PC-3 (cell line): ENCODE measurements around the gene WDR90. TPM values are rescaled to one million over a fixed set of nuclear protein-coding genes. Genes with fewer than 3 reads are reported as not detected.

Experiments
- ATAC-seq: fragments of 200-7000 bp; cut with Tn5 transposase; 2 replicates; pipeline ENCODE4 v1.9.1; 2020; ENCODE audit warnings: mild to moderate bottlenecking, moderate library complexity
- BruUV-seq: library from RNA; stranded (reverse); fragments of 400-500 nt; replicated peaks from 2 replicates; lab custom pipeline; 2021; lab: Mats Ljungman, UMichigan
- CTCF ChIA-PET: fragments of 300-600 bp; sonication (Branson Sonifier 250); formaldehyde crosslinking; loops from one replicate; lab custom pipeline; 2022; ENCODE audit warnings: antibody characterized with exemption; lab: Charles Lee
- POLR2A ChIA-PET: fragments of 300-600 bp; sonication (Branson Sonifier 250); formaldehyde crosslinking; loops from one replicate; lab custom pipeline; 2022; ENCODE audit warnings: antibody characterized with exemption; ENCODE audit not compliant: unreplicated experiment; lab: Charles Lee
- DNase-seq: peaks from one replicate; pipeline ENCODE4 v3.0.0-alpha.2; 2015
- H2AFZ ChIP-seq: fragments of 300-600 bp; sonication (generic); 2 replicates; pipeline ENCODE4 v1.6.0; 2016; ENCODE audit warnings: antibody characterized with exemption, low read length
- H3F3A ChIP-seq: fragments of 300-600 bp; sonication (generic); one replicate; pipeline ENCODE4 v1.6.0; 2017; ENCODE audit warnings: antibody characterized with exemption, low read length, control low read depth, mild to moderate bottlenecking; ENCODE audit not compliant: unreplicated experiment
- H3K27ac ChIP-seq: fragments of 300-600 bp; sonication (generic); 2 replicates; pipeline ENCODE4 v1.5.1; 2016; ENCODE audit warnings: mild to moderate bottlenecking, low read length
- H3K27me3 ChIP-seq: fragments of 300-600 bp; sonication (generic); 2 replicates; pipeline ENCODE4 v1.6.1; 2016; ENCODE audit warnings: low read length, mixed read lengths
- H3K36me3 ChIP-seq: fragments of 300-600 bp; sonication (generic); 2 replicates; pipeline ENCODE4 v1.6.1; 2016; ENCODE audit warnings: low read depth, mixed run types, low read length, mixed read lengths
- H3K4me1 ChIP-seq: fragments of 300-600 bp; sonication (generic); 2 replicates; pipeline ENCODE4 v1.5.1; 2016; ENCODE audit warnings: low read length; ENCODE audit not compliant: insufficient read depth
- H3K4me2 ChIP-seq: fragments of 300-600 bp; sonication (generic); 2 replicates; pipeline ENCODE4 v1.6.0; 2016; ENCODE audit warnings: low read length
- H3K4me3 ChIP-seq: fragments of 300-600 bp; sonication (generic); 2 replicates; pipeline ENCODE4 v1.5.1; 2016; ENCODE audit warnings: mild to moderate bottlenecking, low read length, mixed read lengths
- H3K79me2 ChIP-seq: fragments of 300-600 bp; sonication (generic); 2 replicates; pipeline ENCODE4 v1.6.1; 2017; ENCODE audit warnings: low read length, mixed read lengths
- H3K9ac ChIP-seq: fragments of 300-600 bp; sonication (generic); 2 replicates; pipeline ENCODE4 v1.6.0; 2016; ENCODE audit warnings: mild to moderate bottlenecking, low read length
- H3K9me2 ChIP-seq: fragments of 300-600 bp; sonication (generic); replicated peaks from 2 replicates; pipeline ENCODE4 v1.6.1; 2016; ENCODE audit warnings: mixed run types, low read length, mixed read lengths
- H3K9me3 ChIP-seq: fragments of 300-600 bp; sonication (generic); 2 replicates; pipeline ENCODE4 v1.6.1; 2016; ENCODE audit warnings: low read length, mixed read lengths
- H4K20me1 ChIP-seq: fragments of 300-600 bp; sonication (generic); 2 replicates; pipeline ENCODE4 v1.6.1; 2016; ENCODE audit warnings: low read length, mixed read lengths
- EZH2 ChIP-seq: fragments of 300-600 bp; sonication (generic); IDR thresholded peaks from one replicate; pipeline ENCODE4 v1.6.1; 2017; ENCODE audit warnings: antibody characterized with exemption, mild to moderate bottlenecking, low read length; ENCODE audit not compliant: unreplicated experiment
- EZH2phosphoT487 ChIP-seq: fragments of 300-600 bp; sonication (generic); IDR thresholded peaks from 2 replicates; pipeline ENCODE4 v1.6.1; 2018; ENCODE audit warnings: mild to moderate bottlenecking, antibody characterized with exemption, low read length, borderline replicate concordance
- intact Hi-C: fragments of 100-400 bp; cut with micrococcal nuclease; formaldehyde crosslinking; loops from 2 replicates; pipeline ENCODE4 v1.9.0; 2023
- total RNA-seq: library from RNA; depleted of rRNA; stranded (reverse); fragments of >200 nt; gene quantifications from 2 replicates; pipeline ENCODE4 v1.2.3, GENCODE V29; 2014
- TF ChIP-seq, protein P1 (sequence below): fragments of 300-600 bp; sonication (generic); conservative IDR thresholded peaks from 2 replicates; pipeline ENCODE4 v1.5.1; 2017; ENCODE audit warnings: antibody characterized with exemption, low read depth, mild to moderate bottlenecking, low read length

The WDR90 gene
- total RNA-seq, 1 experiment from 2014 or later = 44.4 TPM

DNA sequence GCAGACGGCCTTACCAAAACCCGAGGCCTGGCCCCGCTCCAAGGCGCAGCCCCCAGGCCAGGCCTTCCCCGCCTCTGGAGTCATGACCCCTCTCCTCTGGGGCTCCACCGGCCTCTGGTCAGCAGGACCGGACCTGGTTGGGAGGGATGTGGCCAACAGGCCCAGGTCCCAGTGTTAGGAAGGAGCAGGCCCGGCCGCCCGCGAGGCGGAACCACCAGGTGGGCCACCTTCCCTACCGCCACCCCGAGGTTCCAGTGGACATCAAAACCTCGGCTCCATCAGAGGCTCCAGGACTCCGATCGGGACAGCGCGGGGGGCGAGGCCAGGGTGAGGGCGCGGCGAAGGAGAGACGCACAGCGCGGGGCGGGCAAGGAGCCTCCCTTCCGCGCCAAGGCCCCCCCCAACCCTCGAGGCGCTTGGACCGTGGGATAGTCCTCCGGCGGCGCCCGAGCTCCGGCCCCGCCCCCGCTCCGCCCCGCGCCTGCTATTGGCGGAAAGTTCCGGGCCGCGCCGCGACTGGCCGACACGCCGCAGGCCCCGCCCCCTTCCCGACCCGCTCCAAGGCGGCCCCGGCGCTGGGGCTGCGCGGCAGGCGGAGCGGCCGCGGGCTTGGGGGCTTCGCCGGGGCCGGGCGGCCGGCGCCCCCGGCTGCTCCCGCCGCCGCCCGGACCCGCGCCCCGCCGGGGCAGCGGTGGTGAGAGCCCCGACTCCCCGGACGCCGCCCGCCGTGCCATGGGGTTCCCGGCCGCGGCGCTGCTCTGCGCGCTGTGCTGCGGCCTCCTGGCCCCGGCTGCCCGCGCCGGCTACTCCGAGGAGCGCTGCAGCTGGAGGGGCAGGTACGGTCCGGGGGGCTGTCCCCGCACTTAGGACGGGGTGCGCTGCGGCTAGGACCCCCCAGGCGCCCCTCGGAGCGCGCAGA, 65.7 kb downstream of the WDR90 start, which contains the start of gene METRN:
TSS of gene METRN (plus strand) at position 561 of the 919 bp plus-strand sequence. CDS start at position 733, 172 bp downstream.
- H4K20me1 ChIP-seq = peaks cover 8% of the 10 kb centered on the region; the same call in 1 of the 2 replicates
- H3K4me3 ChIP-seq = peak within 1 kb of the TSS; percentile 71
- DNase-seq (peak; percentile 84), ATAC-seq (peak; percentile 58)
- peak within 1 kb of the TSS; percentile 57 for H3K9ac ChIP-seq
- 0 out of 2 replicates have a peak, but pooled peaks cover 2% of the 10 kb centered on the region for H3K27me3 ChIP-seq
- H3K9me3 ChIP-seq = no peaks in the 10 kb centered on the region
- H3K27ac ChIP-seq = peak within 1 kb of the TSS; percentile 63
- intact Hi-C loops = loop anchor here (10.0 kb wide), 1 partner anchor 70 kb away; the partner anchor contains the start of genes CHTF18 and RPUSD1
- TF ChIP-seq EZH2 (no peak), EZH2phosphoT487 (no peak)
- TF ChIP-seq, protein P1, sequence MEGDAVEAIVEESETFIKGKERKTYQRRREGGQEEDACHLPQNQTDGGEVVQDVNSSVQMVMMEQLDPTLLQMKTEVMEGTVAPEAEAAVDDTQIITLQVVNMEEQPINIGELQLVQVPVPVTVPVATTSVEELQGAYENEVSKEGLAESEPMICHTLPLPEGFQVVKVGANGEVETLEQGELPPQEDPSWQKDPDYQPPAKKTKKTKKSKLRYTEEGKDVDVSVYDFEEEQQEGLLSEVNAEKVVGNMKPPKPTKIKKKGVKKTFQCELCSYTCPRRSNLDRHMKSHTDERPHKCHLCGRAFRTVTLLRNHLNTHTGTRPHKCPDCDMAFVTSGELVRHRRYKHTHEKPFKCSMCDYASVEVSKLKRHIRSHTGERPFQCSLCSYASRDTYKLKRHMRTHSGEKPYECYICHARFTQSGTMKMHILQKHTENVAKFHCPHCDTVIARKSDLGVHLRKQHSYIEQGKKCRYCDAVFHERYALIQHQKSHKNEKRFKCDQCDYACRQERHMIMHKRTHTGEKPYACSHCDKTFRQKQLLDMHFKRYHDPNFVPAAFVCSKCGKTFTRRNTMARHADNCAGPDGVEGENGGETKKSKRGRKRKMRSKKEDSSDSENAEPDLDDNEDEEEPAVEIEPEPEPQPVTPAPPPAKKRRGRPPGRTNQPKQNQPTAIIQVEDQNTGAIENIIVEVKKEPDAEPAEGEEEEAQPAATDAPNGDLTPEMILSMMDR = no peak
- no TSS peak for BruUV-seq
- peaks cover 28% of the 10 kb centered on the region for H3K4me1 ChIP-seq
- H2AFZ ChIP-seq = peak within 1 kb of the TSS; percentile 48; the same call in 1 of the 2 replicates
- POLR2A ChIA-PET = no interaction called here
- H3K36me3 ChIP-seq = no peaks in the 10 kb centered on the region
- H3K9me2 ChIP-seq = no peaks in the 10 kb centered on the region
- peaks cover 19% of the 10 kb centered on the region for H3K79me2 ChIP-seq
- H3K4me2 ChIP-seq = peak within 1 kb of the TSS; percentile 86
- H3F3A ChIP-seq = no peaks in the 10 kb centered on the region
- CTCF ChIA-PET = interaction anchor here (0.5 to 0.6 kb wide), 2 partner anchors 74 to 330 kb away, joined by 3 to 5 read pairs; partner anchors contain the start of gene CHTF18

DNA sequence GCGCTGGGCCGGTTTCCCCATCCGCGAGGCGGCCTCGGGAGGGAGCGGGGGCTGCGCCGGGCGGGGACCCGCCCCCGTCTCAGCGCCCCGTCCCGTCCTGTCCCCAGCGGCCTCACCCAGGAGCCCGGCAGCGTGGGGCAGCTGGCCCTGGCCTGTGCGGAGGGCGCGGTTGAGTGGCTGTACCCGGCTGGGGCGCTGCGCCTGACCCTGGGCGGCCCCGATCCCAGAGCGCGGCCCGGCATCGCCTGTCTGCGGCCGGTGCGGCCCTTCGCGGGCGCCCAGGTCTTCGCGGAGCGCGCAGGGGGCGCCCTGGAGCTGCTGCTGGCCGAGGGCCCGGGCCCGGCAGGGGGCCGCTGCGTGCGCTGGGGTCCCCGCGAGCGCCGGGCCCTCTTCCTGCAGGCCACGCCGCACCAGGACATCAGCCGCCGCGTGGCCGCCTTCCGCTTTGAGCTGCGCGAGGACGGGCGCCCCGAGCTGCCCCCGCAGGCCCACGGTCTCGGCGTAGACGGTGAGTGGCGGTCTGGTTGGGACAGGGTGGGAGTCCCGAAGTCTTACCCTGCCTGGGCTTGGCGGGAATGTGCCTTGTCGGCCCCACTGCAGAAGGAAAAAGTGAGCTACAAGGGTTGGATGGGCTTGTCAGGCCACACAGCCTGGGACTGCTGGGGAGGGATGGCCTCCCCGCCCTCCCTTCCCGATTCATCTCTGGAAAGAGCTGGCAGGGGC, 66.5 kb downstream of the WDR90 start:
- Histone ChIP-seq H3F3A (no peaks in the 10 kb centered on the region), H3K4me2 (peak overlapping the region; percentile 86), H2AFZ (no peak overlapping the region), H3K9me3 (no peaks in the 10 kb centered on the region), H3K4me3 (peak overlapping the region; percentile 71), H3K9ac (peak overlapping the region; percentile 57), H3K79me2 (peaks cover 19% of the 10 kb centered on the region), H3K27me3 (no peaks in the 10 kb centered on the region), H3K4me1 (peaks cover 34% of the 10 kb centered on the region), H3K9me2 (no peaks in the 10 kb centered on the region), H4K20me1 (peaks cover 8% of the 10 kb centered on the region; the same call in 1 of the 2 replicates), H3K27ac (no peak overlapping the region), H3K36me3 (no peaks in the 10 kb centered on the region)
- peak; percentile 2 for ATAC-seq
- ChIA-PET CTCF (interaction anchor here (0.6 to 0.8 kb wide), 3 partner anchors 12 to 73 kb away, joined by 3 to 9 read pairs (median 5); partner anchors contain the start of genes CHTF18 and RPUSD1), POLR2A (interaction anchor here (0.6 kb wide), 1 partner anchor 22 kb away, joined by 14 read pairs; no protein-coding TSS in a partner anchor)
- BruUV-seq = no TSS peak
- DNase-seq = no peak
- TF ChIP-seq, protein P1 = no peak
- TF ChIP-seq EZH2 (no peak), EZH2phosphoT487 (no peak)
- intact Hi-C loops = loop anchor here (10.0 kb wide), 1 partner anchor 69 kb away; the partner anchor contains the start of genes CHTF18 and RPUSD1
